Neuron (in vitro differentiated cells): ENCODE data around the gene RAG2.

ENCODE experiments used
- H2AFZ ChIP-seq: one replicate; pipeline ENCODE4 v1.6.1; 2013; ENCODE audit warnings: low read depth, mild to moderate bottlenecking, inconsistent platforms, low read length, moderate library complexity
- H3K27me3 ChIP-seq: one replicate; pipeline ENCODE4 v1.6.1; 2013; ENCODE audit warnings: low read length; ENCODE audit not compliant: insufficient read depth
- H3K36me3 ChIP-seq: one replicate; pipeline ENCODE4 v1.6.1; 2013; ENCODE audit warnings: low read length; ENCODE audit not compliant: insufficient read depth
- H3K4me1 ChIP-seq: one replicate; pipeline ENCODE4 v1.6.1; 2013; ENCODE audit warnings: low read length; ENCODE audit not compliant: insufficient read depth
- H3K4me3 ChIP-seq: 2 replicates; pipeline ENCODE4 v1.5.1; 2013; ENCODE audit warnings: mild to moderate bottlenecking, low read length, moderate library complexity
- H3K9me3 ChIP-seq: one replicate; pipeline ENCODE4 v1.6.1; 2013; ENCODE audit warnings: low read length

RAG2 gene

GRCh38 chr11:36598051-36598450 lies at the start of gene RAG2:
Gene RAG2, minus strand, starts transcription at chr11:36598236. Its CDS starts 4,068 bp downstream, at chr11:36594168.
- Histone ChIP-seq H3K4me3 (no peak within 1 kb of the TSS), H3K4me1 (peaks cover 8% of the 10 kb centered on the region), H2AFZ (no peak within 1 kb of the TSS), H3K36me3 (no peaks in the 10 kb centered on the region), H3K27me3 (no peaks in the 10 kb centered on the region), H3K9me3 (no peaks in the 10 kb centered on the region)

GRCh38 chr11:36638556-36638955 lies 40.5 kb upstream of the RAG2 start:
- Histone ChIP-seq H3K36me3 (peaks cover 2% of the 10 kb centered on the region), H2AFZ (no peak overlapping the region), H3K4me3 (no peak overlapping the region), H3K27me3 (no peaks in the 10 kb centered on the region), H3K9me3 (peaks cover 3% of the 10 kb centered on the region), H3K4me1 (no peaks in the 10 kb centered on the region)

- H3K27me3 ChIP-seq: no peaks in the 10 kb centered on the region
- H3K4me3 ChIP-seq: no peak overlapping the region
- peaks cover 3% of the 10 kb centered on the region for H3K9me3 ChIP-seq
- H3K36me3 ChIP-seq: peaks cover 2% of the 10 kb centered on the region
- peaks cover 8% of the 10 kb centered on the region for H3K4me1 ChIP-seq
- no peak overlapping the region for H2AFZ ChIP-seq
Observed at GRCh38 chr11:36635066-36635862, 37.2 kb upstream of the RAG2 start.

GRCh38 chr11:36631774-36632173 lies 33.7 kb upstream of the RAG2 start:
- no peaks in the 10 kb centered on the region for H3K36me3 ChIP-seq
- peaks cover 13% of the 10 kb centered on the region for H3K4me1 ChIP-seq

GRCh38 chr11:36628765-36629244 lies 30.8 kb upstream of the RAG2 start:
- Histone ChIP-seq H3K9me3 (no peaks in the 10 kb centered on the region), H3K4me3 (no peak overlapping the region), H3K4me1 (peaks cover 13% of the 10 kb centered on the region), H2AFZ (no peak overlapping the region), H3K36me3 (no peaks in the 10 kb centered on the region), H3K27me3 (no peaks in the 10 kb centered on the region)

More at GRCh38 chr11:36631774-36632173, 33.7 kb upstream of the RAG2 start:
- no peak overlapping the region for H2AFZ ChIP-seq
- H3K27me3 ChIP-seq: no peaks in the 10 kb centered on the region
- H3K4me3 ChIP-seq: no peak overlapping the region
- H3K9me3 ChIP-seq: no peaks in the 10 kb centered on the region

GRCh38 chr11:36628141-36628540 lies 30.1 kb upstream of the RAG2 start:
- H3K27me3 ChIP-seq: no peaks in the 10 kb centered on the region
- H3K36me3 ChIP-seq: no peaks in the 10 kb centered on the region
- peaks cover 13% of the 10 kb centered on the region for H3K4me1 ChIP-seq
- H3K9me3 ChIP-seq: no peaks in the 10 kb centered on the region
- H2AFZ ChIP-seq: no peak overlapping the region
- H3K4me3 ChIP-seq: no peak overlapping the region

GRCh38 chr11:36627471-36627870 lies 29.4 kb upstream of the RAG2 start:
- no peaks in the 10 kb centered on the region for H3K27me3 ChIP-seq
- no peak overlapping the region for H2AFZ ChIP-seq
- H3K36me3 ChIP-seq: no peaks in the 10 kb centered on the region
- peaks cover 13% of the 10 kb centered on the region for H3K4me1 ChIP-seq
- no peak overlapping the region for H3K4me3 ChIP-seq
- no peaks in the 10 kb centered on the region for H3K9me3 ChIP-seq

- H2AFZ ChIP-seq: no peak overlapping the region
- H3K36me3 ChIP-seq: no peaks in the 10 kb centered on the region
- H3K4me3 ChIP-seq: no peak overlapping the region
- H3K4me1 ChIP-seq: peaks cover 12% of the 10 kb centered on the region
- H3K9me3 ChIP-seq: no peaks in the 10 kb centered on the region
- H3K27me3 ChIP-seq: no peaks in the 10 kb centered on the region
Observed at GRCh38 chr11:36627006-36627405, 29.0 kb upstream of the RAG2 start.

- Histone ChIP-seq H3K4me1 (no peaks in the 10 kb centered on the region), H3K36me3 (no peaks in the 10 kb centered on the region), H2AFZ (no peak overlapping the region), H3K9me3 (no peaks in the 10 kb centered on the region), H3K4me3 (no peak overlapping the region), H3K27me3 (no peaks in the 10 kb centered on the region)
Observed at GRCh38 chr11:36623494-36623893, 25.5 kb upstream of the RAG2 start.

- Histone ChIP-seq H3K27me3 (no peaks in the 10 kb centered on the region), H2AFZ (no peak overlapping the region)
Observed at GRCh38 chr11:36622431-36623136, 24.5 kb upstream of the RAG2 start.

GRCh38 chr11:36620246-36620645 lies 22.2 kb upstream of the RAG2 start:
- Histone ChIP-seq H3K4me3 (no peak overlapping the region), H3K4me1 (no peaks in the 10 kb centered on the region), H2AFZ (no peak overlapping the region), H3K27me3 (no peaks in the 10 kb centered on the region), H3K36me3 (no peaks in the 10 kb centered on the region), H3K9me3 (no peaks in the 10 kb centered on the region)

More at GRCh38 chr11:36622431-36623136, 24.5 kb upstream of the RAG2 start:
- no peaks in the 10 kb centered on the region for H3K9me3 ChIP-seq
- no peaks in the 10 kb centered on the region for H3K36me3 ChIP-seq
- no peaks in the 10 kb centered on the region for H3K4me1 ChIP-seq
- no peak overlapping the region for H3K4me3 ChIP-seq

- Histone ChIP-seq H2AFZ (no peak overlapping the region), H3K4me3 (no peak overlapping the region), H3K27me3 (no peaks in the 10 kb centered on the region)
Observed at GRCh38 chr11:36619502-36619901, 21.5 kb upstream of the RAG2 start.

GRCh38 chr11:36618363-36619047 lies 20.5 kb upstream of the RAG2 start:
- H3K36me3 ChIP-seq: no peaks in the 10 kb centered on the region
- H2AFZ ChIP-seq: no peak overlapping the region
- no peaks in the 10 kb centered on the region for H3K27me3 ChIP-seq
- no peaks in the 10 kb centered on the region for H3K4me1 ChIP-seq
- H3K4me3 ChIP-seq: no peak overlapping the region
- no peaks in the 10 kb centered on the region for H3K9me3 ChIP-seq

More at GRCh38 chr11:36619502-36619901, 21.5 kb upstream of the RAG2 start:
- Histone ChIP-seq H3K4me1 (no peaks in the 10 kb centered on the region), H3K9me3 (no peaks in the 10 kb centered on the region), H3K36me3 (no peaks in the 10 kb centered on the region)
